ENCODE measurements around the gene NDUFB5. TPM values are rescaled to one million over a fixed set of nuclear protein-coding genes. Genes with fewer than 3 reads are reported as not detected.
A peak's percentile ranks its signal among the peaks of the same experiment; 100 is the strongest.

Gene NDUFB5
- total and polyA plus RNA-seq, 10 of the 15 experiments (the other 5 are each of a cell fraction or from before 2014, with no cell fraction given) = 82.0 to 320 (median 126) TPM

DNA sequence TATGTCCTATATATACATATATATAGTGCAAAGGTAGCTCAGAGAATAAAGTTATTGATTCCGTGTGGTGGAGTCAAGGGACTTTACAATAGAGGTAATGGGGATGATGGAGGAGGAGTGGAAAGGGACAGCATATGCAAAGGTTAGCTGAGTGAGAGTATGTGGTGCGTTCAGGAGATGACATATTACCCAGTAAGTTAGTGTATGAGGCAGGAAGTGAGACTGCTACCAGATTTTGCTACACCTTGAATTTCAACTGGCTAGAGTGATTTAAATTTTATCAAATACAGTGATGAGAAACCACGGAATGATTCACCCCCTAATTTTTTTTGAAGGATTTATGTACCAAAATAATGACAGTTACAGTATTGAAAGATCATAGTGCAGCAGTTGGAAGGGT, 39.1 kb upstream of the NDUFB5 start (continued):
- TF ChIP-seq ATF7 (IDR thresholded peaks at IDR 0.05; ENCODE audit: low read depth) = 0 out of 2 replicates have a peak, but pooled peaks have one; percentile 19
- TF ChIP-seq SPI1 (IDR thresholded peaks at IDR 0.05; ENCODE audit: borderline replicate concordance, insufficient read depth, low read depth, low read length) = peak; percentile 52; the same call in 1 of the 2 replicates

DNA sequence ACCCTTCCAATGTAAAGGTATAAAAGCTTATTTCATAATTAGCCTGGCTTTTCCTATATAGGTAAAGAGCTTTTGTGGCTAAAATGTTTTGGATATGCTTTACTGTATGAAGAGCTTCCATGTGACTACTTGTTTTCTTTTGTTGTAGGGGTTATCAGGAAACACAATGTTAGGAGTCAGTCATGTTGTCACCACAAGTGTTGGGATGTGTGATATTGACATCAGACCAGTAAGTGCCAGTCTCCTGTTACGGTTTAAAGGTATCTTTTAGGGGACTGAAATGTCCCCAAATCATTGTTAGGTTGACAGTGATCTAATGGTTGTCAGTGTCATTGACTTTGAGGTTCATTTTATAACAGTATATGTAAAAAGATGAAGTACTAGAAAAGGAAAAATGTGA, 23.6 kb upstream of the NDUFB5 start:
- no peaks in the 10 kb centered on the region for H4K20me1 ChIP-seq (ENCODE audit: control insufficient read depth, insufficient read depth)
- H2AFZ ChIP-seq (ENCODE audit: control insufficient read depth, low read depth, low read length) = no peak overlapping the region
- no peaks in the 10 kb centered on the region for H3K4me1 ChIP-seq (ENCODE audit: control insufficient read depth, insufficient read depth, low read length)
- ChIA-PET POLR2A (interaction anchor here (0.9 kb wide), 1 partner anchor 10 kb away, joined by 4 read pairs; no protein-coding TSS in a partner anchor), SMC1A (ENCODE audit: uncharacterized antibody, unreplicated experiment) (interaction anchor here (0.6 kb wide), 1 partner anchor 18 kb away, joined by 3 read pairs; no protein-coding TSS in a partner anchor), RAD21 (ENCODE audit: unreplicated experiment) (interaction anchor here (0.5 kb wide), 2 partner anchors 123 to 253 kb away, joined by 3 to 5 read pairs; no protein-coding TSS in a partner anchor), CTCF (interaction anchor here (1.2 to 2.1 kb wide), 3 partner anchors 10 to 18 kb away, joined by 3 to 6 read pairs (median 3); partner anchors contain the start of gene ACTL6A)
- no peaks in the 10 kb centered on the region for H3K79me2 ChIP-seq (ENCODE audit: control insufficient read depth, insufficient read depth, low read length)
- H3K4me3 ChIP-seq = no peak overlapping the region
- DNase-seq (ENCODE audit: low read depth, low spot score) (no peak), ATAC-seq (no peak), FAIRE-seq (no peak)
- no peak overlapping the region for H3K27ac ChIP-seq (ENCODE audit: control insufficient read depth, insufficient read depth)
- TF ChIP-seq RBBP5 (conservative IDR thresholded peaks at IDR 0.05) = no peak
- TF ChIP-seq CREM (IDR thresholded peaks at IDR 0.05; ENCODE audit: low read depth) = no peak
- no peak for TF ChIP-seq MYC (IDR thresholded peaks at IDR 0.05; ENCODE audit: insufficient read depth, insufficient read length, insufficient replicate concordance, low read length, severe bottlenecking)
- no peak for TF ChIP-seq RELA (IDR thresholded peaks at IDR 0.05; ENCODE audit: borderline replicate concordance, partially characterized antibody)
- TF ChIP-seq KDM1A (IDR thresholded peaks at IDR 0.05; ENCODE audit: borderline replicate concordance) = no peak
- TF ChIP-seq POLR2A (IDR thresholded peaks at IDR 0.05; ENCODE audit: low read depth, low read length) = no peak
- TF ChIP-seq ETV6 (conservative IDR thresholded peaks at IDR 0.05 in 1 of 2, IDR thresholded peaks at IDR 0.05 in 1 of 2; ENCODE audit: borderline replicate concordance in 1 of 2, low read depth in 1 of 2) = no peak
- TF ChIP-seq, protein P1, sequence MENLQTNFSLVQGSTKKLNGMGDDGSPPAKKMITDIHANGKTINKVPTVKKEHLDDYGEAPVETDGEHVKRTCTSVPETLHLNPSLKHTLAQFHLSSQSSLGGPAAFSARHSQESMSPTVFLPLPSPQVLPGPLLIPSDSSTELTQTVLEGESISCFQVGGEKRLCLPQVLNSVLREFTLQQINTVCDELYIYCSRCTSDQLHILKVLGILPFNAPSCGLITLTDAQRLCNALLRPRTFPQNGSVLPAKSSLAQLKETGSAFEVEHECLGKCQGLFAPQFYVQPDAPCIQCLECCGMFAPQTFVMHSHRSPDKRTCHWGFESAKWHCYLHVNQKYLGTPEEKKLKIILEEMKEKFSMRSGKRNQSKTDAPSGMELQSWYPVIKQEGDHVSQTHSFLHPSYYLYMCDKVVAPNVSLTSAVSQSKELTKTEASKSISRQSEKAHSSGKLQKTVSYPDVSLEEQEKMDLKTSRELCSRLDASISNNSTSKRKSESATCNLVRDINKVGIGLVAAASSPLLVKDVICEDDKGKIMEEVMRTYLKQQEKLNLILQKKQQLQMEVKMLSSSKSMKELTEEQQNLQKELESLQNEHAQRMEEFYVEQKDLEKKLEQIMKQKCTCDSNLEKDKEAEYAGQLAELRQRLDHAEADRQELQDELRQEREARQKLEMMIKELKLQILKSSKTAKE (IDR thresholded peaks at IDR 0.05; ENCODE audit: low read depth, poor library complexity, severe bottlenecking) = no peak
- no peak for TF ChIP-seq SMC3 (IDR thresholded peaks at IDR 0.05; ENCODE audit: borderline replicate concordance, low read length)
- in situ Hi-C loops (cut with MboI) (no loop called here), intact Hi-C loops (cut with micrococcal nuclease; ENCODE audit: unreplicated experiment) (no loop called here)
- BruUV-seq (replicated peaks) = no TSS peak
- no peak overlapping the region for H3K9ac ChIP-seq (ENCODE audit: control insufficient read depth, insufficient read depth, low read length)
- WGBS (ENCODE audit: insufficient coverage, insufficient replicate concordance, low lambda C conversion rate, missing lambda C conversion rate) = 95% methylated on average over 1 of the region's 1 CpG
- H3K27me3 ChIP-seq (replicated peaks in 1 of 2; ENCODE audit: control insufficient read depth in 2 of 2, insufficient read depth in 2 of 2, low read length in 1 of 2) = no peaks in the 10 kb centered on the region
- no peak overlapping the region for H3K4me2 ChIP-seq (ENCODE audit: control insufficient read depth, insufficient read depth)
- no peaks in the 10 kb centered on the region for H3K9me3 ChIP-seq (replicated peaks; ENCODE audit: control insufficient read depth, insufficient read depth, low read length)
- peaks cover 0 to 15% of the 10 kb centered on the region in 2 experiments; a peak in 3 of 4 replicates for H3K36me3 ChIP-seq (ENCODE audit: control insufficient read depth in 2 of 2, insufficient read depth in 2 of 2, low read length in 1 of 2)
